Measurements from ENCODE around the gene SVEP1.

- TF ChIP-seq CTCF (IDR thresholded peaks at IDR 0.05) = no peak
- TF ChIP-seq POLR2A (IDR thresholded peaks at IDR 0.05) = no peak
Observed at GRCh38 chr9:110601098-110601497, 21.6 kb upstream of the SVEP1 start.

All from Peyer's patch (tissue), 4 donors.